K562 (cell line): ENCODE data around the gene CRYZL1. TPM values are rescaled to one million over a fixed set of nuclear protein-coding genes. Genes with fewer than 3 reads are reported as not detected.

ENCODE experiments used
- ATAC-seq: fragments of 200-7000 bp; cut with Tn5 transposase; 3 replicates; pipeline ENCODE4 v1.9.1; 2020; ENCODE audit warnings: moderate library complexity
- BruUV-seq: library from RNA; stranded (reverse); fragments of 400-500 nt; replicated peaks from 2 replicates; lab custom pipeline; 2021; lab: Mats Ljungman, UMichigan
- CTCF ChIA-PET: fragments of 300-600 bp; formaldehyde crosslinking; extraction: SDS; loops from one replicate; lab custom pipeline; 2021; ENCODE audit warnings: low intra/inter-chr PET ratio; lab: Yijun Ruan, JAX
- POLR2A ChIA-PET: fragments of 300-600, 350-650 bp; sonication (Branson Sonifier 250); formaldehyde crosslinking; extraction: SDS; loops from one replicate; lab custom pipeline; 2021; ENCODE audit warnings: antibody characterized with exemption, inconsistent platforms; lab: Yijun Ruan, JAX
- DNase-seq, 4 experiments: peaks; one replicate each; pipeline versions ENCODE4 v3.0.0 to v3.0.0-alpha.2; 2011 to 2018; ENCODE audit warnings: low spot score in 3 of 4, mixed read lengths in 3 of 4; ENCODE audit errors: extremely low read depth in 1 of 4
- FAIRE-seq: peaks from 2 replicates; lab custom pipeline; 2011; peaks lifted over from hg19 to GRCh38; lab: Jason Lieb, UNC
- H2AFZ ChIP-seq: 2 replicates; pipeline ENCODE4 v1.6.0; 2011; ENCODE audit warnings: low read depth, low read length, control low read depth, inconsistent platforms
- H3K27ac ChIP-seq: fragments of 200-600 bp; 3 replicates; pipeline ENCODE4 v1.8.0; 2011; ENCODE audit warnings: low read depth, mild to moderate bottlenecking, control low read depth, inconsistent platforms, low read length, moderate library complexity, mixed read lengths; ENCODE audit errors: extremely low read depth
- H3K27me3 ChIP-seq, 2 experiments: fragments of 300-600 bp in 1 of 2; 2 replicates in 1 of 2; 3 replicates in 1 of 2; pipeline versions ENCODE4 v1.6.0 to v1.8.0; 2011; ENCODE audit warnings: inconsistent platforms in 2 of 2, low read length in 2 of 2, mild to moderate bottlenecking in 1 of 2, mixed read lengths in 1 of 2, moderate library complexity in 1 of 2; ENCODE audit not compliant: control insufficient read depth in 2 of 2, insufficient read depth in 2 of 2
- H3K36me3 ChIP-seq: fragments of 300-600 bp; 3 replicates; pipeline ENCODE4 v1.8.0; 2011; ENCODE audit warnings: mild to moderate bottlenecking, low read length, inconsistent platforms; ENCODE audit not compliant: control insufficient read depth, insufficient read depth
- H3K4me1 ChIP-seq, 2 experiments: fragments of 200-600 bp in 1 of 2; replicated peaks in 1 of 2; 2 replicates in 1 of 2; 3 replicates in 1 of 2; pipeline versions ENCODE4 v1.5.1 to v1.8.0; 2011; ENCODE audit warnings: inconsistent platforms in 2 of 2, low read length in 2 of 2, mild to moderate bottlenecking in 1 of 2, mixed read lengths in 1 of 2, moderate library complexity in 1 of 2; ENCODE audit not compliant: control insufficient read depth in 2 of 2, insufficient read depth in 2 of 2
- H3K4me2 ChIP-seq: 2 replicates; pipeline ENCODE4 v1.6.1; 2011; ENCODE audit warnings: low read length, control low read depth, inconsistent platforms, mixed read lengths; ENCODE audit not compliant: insufficient read depth
- H3K4me3 ChIP-seq: fragments of 200-600 bp; sonication (generic), shearing (Covaris generic); 2 replicates; pipeline ENCODE4 v1.5.1; 2016; ENCODE audit warnings: control low read depth, inconsistent platforms
- H3K79me2 ChIP-seq: fragments of 200-600 bp; 3 replicates; pipeline ENCODE4 v1.8.0; 2011; ENCODE audit warnings: low read length, inconsistent platforms; ENCODE audit not compliant: control insufficient read depth, insufficient read depth
- H3K9ac ChIP-seq, 2 experiments: 2 replicates each; pipeline versions ENCODE4 v1.6.0 to v1.6.1; 2011; ENCODE audit warnings: low read depth in 2 of 2, low read length in 2 of 2, control low read depth in 1 of 2, inconsistent platforms in 1 of 2, mild to moderate bottlenecking in 1 of 2, mixed read lengths in 1 of 2; ENCODE audit not compliant: insufficient read depth in 1 of 2
- H3K9me1 ChIP-seq: one replicate; pipeline ENCODE4 v1.6.0; 2011; ENCODE audit warnings: inconsistent platforms, mild to moderate bottlenecking, low read length, moderate library complexity; ENCODE audit not compliant: control insufficient read depth, insufficient read depth
- H3K9me3 ChIP-seq: replicated peaks from 2 replicates; pipeline ENCODE4 v1.5.1; 2011; ENCODE audit warnings: low read depth, low read length, inconsistent platforms; ENCODE audit not compliant: control insufficient read depth, insufficient read depth
- H4K20me1 ChIP-seq: replicated peaks from 2 replicates; pipeline ENCODE4 v1.6.1; 2011; ENCODE audit warnings: low read length, inconsistent platforms, mixed read lengths; ENCODE audit not compliant: control insufficient read depth, insufficient read depth
- MAFK ChIP-seq: IDR thresholded peaks from 2 replicates; pipeline ENCODE4 v1.6.1; 2011; ENCODE audit warnings: low read length, improper control_type of control experiment
- MED1 ChIP-seq: sonication (generic); formaldehyde crosslinking; IDR thresholded peaks from 2 replicates; pipeline ENCODE4 v1.8.1; 2023; ENCODE audit warnings: missing genetic modification reagents, borderline replicate concordance
- MXI1 ChIP-seq: IDR thresholded peaks from 2 replicates; pipeline ENCODE4 v1.6.1; 2011; ENCODE audit warnings: low read depth, mild to moderate bottlenecking, improper control_type of control experiment, low read length
- NR2F6 ChIP-seq: fragments of 450-650 bp; formaldehyde crosslinking; IDR thresholded peaks from 2 replicates; pipeline ENCODE4 v1.4.0; 2020; ENCODE audit warnings: mild to moderate bottlenecking
- POLR2G ChIP-seq: fragments of 200-400 bp; formaldehyde crosslinking; IDR thresholded peaks from 2 replicates; pipeline ENCODE4 v1.6.1; 2017; ENCODE audit warnings: low read depth, mild to moderate bottlenecking, antibody characterized with exemption, low read length, moderate library complexity
- TRIM24 ChIP-seq, 2 experiments: fragments of 450-650 bp; IDR thresholded peaks; 2 replicates each; pipeline ENCODE4 v1.6.1; 2016
- YY1 ChIP-seq, 3 experiments: IDR thresholded peaks; 2 replicates each; pipeline ENCODE4 v1.6.1; 2011; ENCODE audit warnings: low read length in 2 of 3, mild to moderate bottlenecking in 2 of 3, moderate library complexity in 2 of 3, borderline replicate concordance in 1 of 3, control low read depth in 1 of 3, low read depth in 1 of 3; ENCODE audit not compliant: insufficient read depth in 3 of 3, insufficient replicate concordance in 2 of 3, control insufficient read depth in 1 of 3, insufficient read length in 1 of 3; ENCODE audit errors: extremely low read depth in 1 of 3
- ZNF197 ChIP-seq: fragments of 200-800 bp; sonication (Bioruptor generic); IDR thresholded peaks from 2 replicates; pipeline ENCODE4 v1.6.1; 2016; ENCODE audit warnings: low read depth, missing genetic modification characterization, missing compliant biosample characterization
- ZNF217 ChIP-seq: sonication (generic); formaldehyde crosslinking; IDR thresholded peaks from 2 replicates; pipeline ENCODE4 v1.8.0; 2022; ENCODE audit warnings: mild to moderate bottlenecking, missing genetic modification reagents
- ZNF232 ChIP-seq: sonication (generic); formaldehyde crosslinking; IDR thresholded peaks from 2 replicates; pipeline ENCODE4 v1.8.0; 2022; ENCODE audit warnings: mild to moderate bottlenecking, missing genetic modification reagents
- WGBS: fragments of 100-300 bp; shearing (Covaris generic); methylation state at CpG from one replicate; pipeline ENCODE4 v1.1.6; 2016; ENCODE audit warnings: low coverage, mixed read lengths; ENCODE audit not compliant: insufficient coverage; ENCODE audit errors: missing lambda C conversion rate; 5-methylcytosine and 5-hydroxymethylcytosine counted together
- in situ Hi-C: fragments of 300-500 bp; cut with MboI; formaldehyde crosslinking; loops from 4 replicates; pipeline ENCODE4 v1.15.0; 2018; ENCODE audit warnings: inconsistent platforms, mixed read lengths
- intact Hi-C: fragments of 100-400 bp; cut with micrococcal nuclease; formaldehyde crosslinking; loops from 2 replicates; pipeline ENCODE4 v1.14.2; 2022
- polyA plus RNA-seq, 8 experiments: library from polyadenylated mRNA; depleted of rRNA in 4 of 8; stranded (reverse) in 5 of 8; unstranded in 3 of 8; fragments of >200 nt; fragmentation: Nextera tagmentation in 2 of 8; fragmentation: Illumina TruSeq in 1 of 8; extraction: Ambion mirVana in 2 of 8; extraction: Trizol in 1 of 8; gene quantifications; 2 replicates each; pipeline versions ENCODE4 v1.2.1 to v1.2.3, GENCODE V29; 2011 to 2014; ENCODE audit warnings: inconsistent platforms in 1 of 8, missing spikeins in 1 of 8
- total RNA-seq, 7 experiments: library from RNA; depleted of rRNA in 6 of 7; stranded (reverse); fragments of >200 nt in 6 of 7; fragmentation: Illumina TruSeq in 2 of 7; extraction: Trizol in 2 of 7; gene quantifications; 2 replicates each; pipeline versions ENCODE4 v1.2.1 to v1.2.3, GENCODE V29; 2011 to 2021; ENCODE audit warnings: low replicate concordance in 1 of 7

CRYZL1 gene
- total and polyA plus RNA-seq, 9 of the 15 experiments (the other 6 are each of a cell fraction or from before 2014, with no cell fraction given): 19.9 to 98.2 (median 39.2) TPM

- Histone ChIP-seq H2AFZ (no peak overlapping the region), H3K9ac (no peak overlapping the region), H3K4me3 (no peak overlapping the region), H3K4me2 (no peak overlapping the region), H3K9me1 (no peaks in the 10 kb centered on the region), H4K20me1 (0 out of 2 replicates have a peak, but pooled peaks cover 4% of the 10 kb centered on the region), H3K36me3 (peaks cover 97% of the 10 kb centered on the region), H3K9me3 (peaks cover 31% of the 10 kb centered on the region), H3K79me2 (peaks cover 97% of the 10 kb centered on the region), H3K4me1 (peaks cover 0 to 9% of the 10 kb centered on the region in 2 experiments; a peak in 1 of 5 replicates), H3K27ac (no peak overlapping the region), H3K27me3 (no peaks in the 10 kb centered on the region)
- FAIRE-seq (no peak), DNase-seq (no peak), ATAC-seq (peak; percentile 12)
- ChIA-PET POLR2A (interaction anchor here (1.3 to 10.6 kb wide), 3 partner anchors 9 to 29 kb away, joined by 3 to 130 read pairs (median 99); partner anchors contain the start of genes GART and SON), CTCF (no interaction called here)
- BruUV-seq: no TSS peak
- whole genome bisulfite sequencing: 98% methylated on average over 12 of the region's 12 CpGs
- TF ChIP-seq ZNF232 (CRISPR knock-in tag) (no peak), POLR2G (peak; percentile 39; the same call in 1 of the 2 replicates), ZNF197 (CRISPR knock-in tag) (no peak), MXI1 (no peak), ZNF217 (CRISPR knock-in tag) (no peak), NR2F6 (CRISPR knock-in tag) (no peak), MAFK (no peak), TRIM24 (IDR thresholded peaks at IDR 0.05) (no peak), YY1 (IDR thresholded peaks at IDR 0.05; ENCODE audit: borderline replicate concordance in 1 of 3, control insufficient read depth in 1 of 3, extremely low read depth in 1 of 3, insufficient read depth in 3 of 3, insufficient read length in 1 of 3, insufficient replicate concordance in 2 of 3, low read depth in 1 of 3, low read length in 2 of 3) (peak in 1 of 3 experiments; percentile 10), MED1 (no peak)
- intact Hi-C loops: no loop called here
- in situ Hi-C loops: no loop called here
Measured at GRCh38 chr21:33552999-33553598, 88.4 kb downstream of the CRYZL1 start.
